Colonic mucosa (tissue), 4 donors: Measurements from ENCODE around the gene CLEC16A. TPM values are rescaled to one million over a fixed set of nuclear protein-coding genes. Genes with fewer than 3 reads are reported as not detected.

ENCODE experiments used
- DNase-seq: peaks from one replicate; pipeline ENCODE4 v3.0.0-alpha.2; 2020
- H3K27ac ChIP-seq: fragments of 200-600 bp; one replicate; pipeline ENCODE4 v1.8.0; 2021
- H3K27me3 ChIP-seq: fragments of 200-600 bp; one replicate; pipeline ENCODE4 v1.8.0; 2021
- H3K36me3 ChIP-seq: fragments of 200-600 bp; one replicate; pipeline ENCODE4 v1.8.0; 2021
- H3K4me1 ChIP-seq: fragments of 200-600 bp; one replicate; pipeline ENCODE4 v1.8.0; 2021; ENCODE audit warnings: mild to moderate bottlenecking
- H3K4me3 ChIP-seq: fragments of 200-600 bp; one replicate; pipeline ENCODE4 v1.8.0; 2021
- H3K9ac ChIP-seq, 2 donors: one replicate each; pipeline ENCODE4 v1.7.0; 2013; ENCODE audit warnings: control low read depth in 2 of 2, low read depth in 2 of 2, low read length in 2 of 2
- H3K9me3 ChIP-seq: fragments of 200-600 bp; one replicate; pipeline ENCODE4 v1.8.0; 2021
- intact Hi-C: fragments of 100-400 bp; cut with DNase I; formaldehyde crosslinking; loops from one replicate; pipeline ENCODE4 v1.14.1; 2022
- total RNA-seq, 2 donors: library from RNA; stranded (reverse); fragmentation: NEBNext Ultra II Directional in 1 of 2; extraction: Animal tissue kit (Norgen Biotek cat#: 25700) in 1 of 2; gene quantifications; one replicate each; pipeline ENCODE4 v1.2.1, GENCODE V29; 2021
- TF ChIP-seq, protein P1 (sequence below): fragments of 200-600 bp; IDR thresholded peaks from one replicate; pipeline ENCODE4 v1.8.0; 2022; ENCODE audit warnings: antibody characterized with exemption, mild to moderate bottlenecking
- donor health status: healthy.
- donor health status: DM: no; HTN: no; CAD: no.
- donor health status: DM: no; HTN: no; CAD: no.

CLEC16A gene
- total RNA-seq, 2 donors from 2014 or later: 24.9 to 29.6 TPM

GRCh38 chr16:11125936-11126335 is 181.6 kb downstream of the CLEC16A start:
- H3K9me3 ChIP-seq: no peaks in the 10 kb centered on the region
- no peak overlapping the region for H3K27ac ChIP-seq
- no peaks in the 10 kb centered on the region for H3K27me3 ChIP-seq
- TF ChIP-seq, protein P1, sequence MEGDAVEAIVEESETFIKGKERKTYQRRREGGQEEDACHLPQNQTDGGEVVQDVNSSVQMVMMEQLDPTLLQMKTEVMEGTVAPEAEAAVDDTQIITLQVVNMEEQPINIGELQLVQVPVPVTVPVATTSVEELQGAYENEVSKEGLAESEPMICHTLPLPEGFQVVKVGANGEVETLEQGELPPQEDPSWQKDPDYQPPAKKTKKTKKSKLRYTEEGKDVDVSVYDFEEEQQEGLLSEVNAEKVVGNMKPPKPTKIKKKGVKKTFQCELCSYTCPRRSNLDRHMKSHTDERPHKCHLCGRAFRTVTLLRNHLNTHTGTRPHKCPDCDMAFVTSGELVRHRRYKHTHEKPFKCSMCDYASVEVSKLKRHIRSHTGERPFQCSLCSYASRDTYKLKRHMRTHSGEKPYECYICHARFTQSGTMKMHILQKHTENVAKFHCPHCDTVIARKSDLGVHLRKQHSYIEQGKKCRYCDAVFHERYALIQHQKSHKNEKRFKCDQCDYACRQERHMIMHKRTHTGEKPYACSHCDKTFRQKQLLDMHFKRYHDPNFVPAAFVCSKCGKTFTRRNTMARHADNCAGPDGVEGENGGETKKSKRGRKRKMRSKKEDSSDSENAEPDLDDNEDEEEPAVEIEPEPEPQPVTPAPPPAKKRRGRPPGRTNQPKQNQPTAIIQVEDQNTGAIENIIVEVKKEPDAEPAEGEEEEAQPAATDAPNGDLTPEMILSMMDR: no peak
- no peak overlapping the region for H3K4me3 ChIP-seq
- intact Hi-C loops: no loop called here
- H3K36me3 ChIP-seq: peaks cover 4% of the 10 kb centered on the region
- H3K9ac ChIP-seq: no peak overlapping the region
- no peak for DNase-seq
- H3K4me1 ChIP-seq: no peaks in the 10 kb centered on the region

DNA sequence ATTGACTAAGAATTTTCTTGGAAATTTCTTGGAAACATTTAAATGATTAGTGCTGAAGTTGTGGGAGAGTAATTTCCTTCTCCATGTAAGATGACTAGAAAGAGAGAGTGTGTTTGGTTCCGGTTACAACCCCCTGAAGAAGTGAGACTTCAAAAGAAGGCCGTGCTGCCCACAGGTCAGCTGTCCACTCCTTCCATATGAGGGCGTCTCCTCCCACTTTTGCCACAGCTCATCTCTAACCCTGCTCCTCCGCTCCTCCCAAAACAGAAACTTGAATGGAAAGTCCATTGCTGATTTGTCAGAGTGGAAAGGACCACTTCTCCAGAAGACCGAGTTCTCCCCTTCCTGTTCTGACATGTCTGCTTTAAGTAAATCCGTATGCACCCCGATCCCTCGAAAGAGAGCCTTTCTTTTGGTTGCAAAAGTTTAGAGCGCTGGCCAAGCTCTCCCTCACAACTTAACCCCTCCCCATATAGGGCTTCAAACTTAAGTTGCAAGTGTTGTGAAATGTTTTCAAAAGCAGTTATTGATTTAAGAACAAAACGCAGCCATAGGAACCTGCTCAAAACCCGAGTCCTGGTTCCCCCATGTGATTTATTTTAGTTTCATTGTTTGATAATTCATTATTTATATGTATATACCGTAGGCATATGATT is 182.2 kb downstream of the CLEC16A start:
- intact Hi-C loops: no loop called here
- TF ChIP-seq, protein P1: no peak
- Histone ChIP-seq H3K9me3 (no peaks in the 10 kb centered on the region), H3K4me3 (no peak overlapping the region), H3K9ac (no peak overlapping the region), H3K4me1 (no peaks in the 10 kb centered on the region), H3K36me3 (peaks cover 4% of the 10 kb centered on the region), H3K27me3 (no peaks in the 10 kb centered on the region), H3K27ac (no peak overlapping the region)
- no peak for DNase-seq

DNA sequence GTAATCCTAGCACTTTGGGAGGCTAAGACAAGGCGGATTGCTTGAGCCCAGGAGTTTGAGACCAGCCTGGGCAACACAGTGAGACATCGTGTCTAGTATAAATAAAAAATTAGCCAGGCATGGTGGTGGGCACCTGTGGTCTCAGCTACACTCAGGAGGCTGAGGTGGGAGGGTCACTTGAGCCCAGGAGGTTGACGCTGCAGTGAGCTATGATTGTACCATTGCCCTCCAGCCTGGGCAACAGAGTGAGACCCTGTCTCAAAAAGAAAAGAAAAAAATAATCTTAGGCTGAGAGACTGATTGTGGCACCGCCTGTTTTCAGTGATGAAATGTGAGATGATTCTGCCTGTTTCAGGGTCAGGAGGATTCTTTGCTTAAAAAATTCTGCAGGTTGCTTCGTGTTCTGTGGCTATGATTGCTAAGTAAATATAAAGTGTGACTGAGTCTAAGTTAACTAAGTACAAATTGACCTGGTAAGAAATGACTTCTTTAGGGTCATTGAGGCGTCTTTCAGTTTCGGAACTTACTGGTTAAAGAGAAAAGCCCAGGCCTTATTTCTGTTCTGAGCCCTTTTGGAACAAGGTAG is 183.3 kb downstream of the CLEC16A start:
- TF ChIP-seq, protein P1: no peak
- Histone ChIP-seq H3K4me3 (no peak overlapping the region), H3K9me3 (no peaks in the 10 kb centered on the region), H3K27me3 (no peaks in the 10 kb centered on the region), H3K27ac (no peak overlapping the region), H3K36me3 (peaks cover 4% of the 10 kb centered on the region), H3K4me1 (no peaks in the 10 kb centered on the region), H3K9ac (no peak overlapping the region)
- intact Hi-C loops: no loop called here
- no peak for DNase-seq

GRCh38 chr16:11128211-11129141 is 184.1 kb downstream of the CLEC16A start:
- intact Hi-C loops: no loop called here
- Histone ChIP-seq H3K36me3 (peaks cover 4% of the 10 kb centered on the region), H3K4me1 (no peaks in the 10 kb centered on the region), H3K4me3 (no peak overlapping the region), H3K9me3 (no peaks in the 10 kb centered on the region), H3K27me3 (no peaks in the 10 kb centered on the region), H3K27ac (peak overlapping the region; percentile 12), H3K9ac (no peak overlapping the region)
- DNase-seq: no peak
- TF ChIP-seq, protein P1: no peak

- H3K4me3 ChIP-seq: no peak overlapping the region
- peak overlapping the region; percentile 12 for H3K27ac ChIP-seq
- no peak for DNase-seq
- TF ChIP-seq, protein P1: no peak
- intact Hi-C loops: no loop called here
- H3K27me3 ChIP-seq: no peaks in the 10 kb centered on the region
- H3K36me3 ChIP-seq: no peaks in the 10 kb centered on the region
- H3K9me3 ChIP-seq: no peaks in the 10 kb centered on the region
- H3K9ac ChIP-seq: no peak overlapping the region
- no peaks in the 10 kb centered on the region for H3K4me1 ChIP-seq
Observed at GRCh38 chr16:11129378-11129781, 185.0 kb downstream of the CLEC16A start.
